Germinal center (tissue), 1 donor: ENCODE data around the gene DHCR24.

Source experiments
- DNase-seq: peaks from one replicate; pipeline ENCODE4 v3.0.0; 2012; ENCODE audit warnings: mixed read lengths, low spot score

DHCR24 gene

DNA sequence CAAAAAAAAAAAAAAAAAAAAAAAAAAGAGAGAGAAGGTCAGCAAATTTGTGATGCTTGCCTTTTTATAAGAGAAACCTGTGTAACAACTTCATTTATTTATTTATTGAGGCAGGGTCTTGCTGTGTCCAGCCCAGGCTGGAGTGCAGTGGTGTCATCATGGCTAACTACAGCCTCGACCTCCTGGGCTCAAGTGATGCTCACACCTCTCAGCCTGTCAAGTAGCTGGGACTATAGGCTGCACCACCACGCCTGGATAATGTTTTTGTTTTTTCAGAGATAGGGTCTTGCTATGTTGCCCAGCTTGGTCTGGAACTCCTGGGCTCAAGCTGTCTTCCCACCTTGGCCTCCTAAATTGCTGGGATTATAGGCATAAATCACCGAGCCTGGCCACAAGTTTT is 42.4 kb downstream of the DHCR24 start:
- no peak for DNase-seq

DNA sequence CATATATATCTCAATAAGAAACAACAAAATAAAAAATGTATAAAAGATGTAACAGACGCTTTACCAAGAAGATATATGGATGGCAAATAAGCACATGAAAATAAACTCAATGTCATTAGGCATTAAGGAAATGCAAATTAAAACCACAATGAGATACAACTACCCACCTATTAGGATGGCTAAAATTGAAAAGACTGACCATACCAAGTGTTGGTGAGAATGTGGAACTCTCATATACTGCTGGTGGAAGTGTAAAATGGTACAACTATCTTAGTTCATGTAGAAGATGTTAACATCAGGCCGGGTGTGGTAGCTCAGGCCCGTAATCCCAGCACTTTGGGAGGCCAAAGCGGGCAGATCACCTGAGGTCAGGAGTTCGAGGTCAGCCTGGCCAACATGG is 43.5 kb downstream of the DHCR24 start:
- no peak for DNase-seq

DNA sequence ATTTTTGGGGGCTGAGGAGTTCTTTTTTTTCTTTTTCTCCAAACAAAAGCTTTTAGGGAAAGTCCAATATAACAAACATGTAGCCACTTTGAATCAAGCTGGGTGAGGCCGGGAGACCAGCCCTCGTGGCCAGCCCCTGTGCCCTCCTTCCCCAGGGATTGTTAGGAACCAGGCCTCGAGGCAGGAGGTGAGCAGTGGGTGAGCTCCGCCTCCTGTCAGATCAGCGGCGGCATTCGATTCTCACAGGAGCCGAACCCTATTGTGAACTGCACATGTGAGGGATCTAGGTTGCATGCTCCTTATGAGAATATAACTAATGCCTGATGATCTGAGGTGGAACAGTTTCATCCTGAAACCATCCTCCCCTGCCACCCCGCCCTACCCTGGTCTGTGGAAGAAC is 44.0 kb downstream of the DHCR24 start:
- no peak for DNase-seq

DNA sequence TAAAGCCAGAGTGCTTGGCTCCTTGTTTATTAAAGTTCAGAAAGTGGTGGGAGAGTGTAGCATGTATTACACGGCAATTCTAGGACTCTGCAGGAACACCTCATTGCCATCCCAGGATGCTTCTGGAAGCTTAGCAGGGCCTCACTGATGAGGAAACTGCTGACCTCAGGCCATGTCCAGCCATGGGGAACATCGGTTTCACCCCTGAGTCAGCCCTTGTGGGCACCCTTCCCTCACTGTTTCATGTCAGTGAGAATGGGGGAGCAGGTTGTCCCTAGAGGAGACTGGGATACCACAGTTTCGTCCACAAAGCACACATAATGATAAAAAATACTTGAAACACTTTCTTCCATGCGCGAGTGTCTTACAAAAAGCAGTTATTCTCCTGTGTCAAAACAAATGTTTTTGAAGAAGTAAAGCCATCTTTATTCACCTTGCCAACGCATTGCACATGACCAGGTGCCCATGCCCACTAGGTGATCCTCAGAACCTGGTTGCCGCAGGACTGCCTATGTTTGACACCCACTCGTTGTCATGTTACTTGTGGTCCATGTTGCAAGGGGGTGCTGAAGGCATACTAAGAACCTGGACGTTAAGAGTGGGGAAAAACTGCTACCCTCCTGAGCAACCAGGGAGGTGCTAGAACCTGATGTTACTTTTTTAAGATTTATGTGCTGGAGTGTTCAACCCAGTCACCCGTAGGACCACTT is 44.6 kb downstream of the DHCR24 start:
- no peak for DNase-seq

DNA sequence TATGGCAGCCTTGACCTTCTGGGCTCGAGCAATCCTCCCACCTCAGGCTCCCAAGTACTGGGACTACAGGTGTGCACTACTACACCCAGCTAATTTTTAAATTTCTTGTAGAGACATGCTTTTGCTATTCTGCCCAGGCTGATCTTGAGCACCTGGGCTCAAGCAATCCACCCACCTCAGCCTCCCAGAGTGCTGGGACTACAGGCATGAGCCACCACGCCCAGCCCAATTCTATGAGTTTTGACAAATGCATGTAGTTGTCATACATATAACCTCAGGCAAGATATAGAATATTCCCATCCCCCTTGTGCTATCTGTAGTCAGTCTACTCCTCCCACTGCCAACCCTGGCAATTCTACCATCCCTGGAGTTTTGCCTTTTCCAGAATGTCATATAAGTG is 47.2 kb downstream of the DHCR24 start:
- DNase-seq, result no peak

DNA sequence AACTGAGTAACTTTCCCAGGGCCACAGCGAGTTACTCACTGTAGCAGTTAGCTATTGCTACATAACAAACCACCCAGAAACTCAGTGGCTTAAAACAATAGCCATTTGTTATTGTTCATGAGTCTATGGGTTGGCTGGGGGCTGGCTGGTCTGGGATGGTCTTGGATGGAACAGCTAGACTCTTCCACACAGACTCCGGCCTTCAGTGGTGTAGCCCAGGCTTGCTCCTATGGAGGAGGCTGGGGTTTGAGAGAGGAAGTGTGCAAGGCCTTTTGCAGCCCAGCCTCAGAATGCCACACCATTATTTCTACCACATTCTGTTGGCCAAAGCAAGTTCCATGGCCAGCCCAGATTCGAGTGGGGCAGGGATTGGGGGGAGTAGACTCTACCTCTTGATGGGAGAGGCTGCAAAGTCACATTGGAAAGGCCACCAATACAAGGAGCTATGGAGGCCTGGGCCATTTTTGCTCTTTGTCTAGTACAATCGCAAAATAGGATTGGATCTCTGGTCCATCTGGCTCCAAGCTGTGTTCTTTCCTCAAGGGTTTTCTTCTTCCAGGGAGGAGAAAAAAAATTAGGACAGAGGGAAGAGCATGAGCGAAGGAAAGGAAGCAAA is 48.3 kb downstream of the DHCR24 start:
- DNase-seq, result no peak

DNA sequence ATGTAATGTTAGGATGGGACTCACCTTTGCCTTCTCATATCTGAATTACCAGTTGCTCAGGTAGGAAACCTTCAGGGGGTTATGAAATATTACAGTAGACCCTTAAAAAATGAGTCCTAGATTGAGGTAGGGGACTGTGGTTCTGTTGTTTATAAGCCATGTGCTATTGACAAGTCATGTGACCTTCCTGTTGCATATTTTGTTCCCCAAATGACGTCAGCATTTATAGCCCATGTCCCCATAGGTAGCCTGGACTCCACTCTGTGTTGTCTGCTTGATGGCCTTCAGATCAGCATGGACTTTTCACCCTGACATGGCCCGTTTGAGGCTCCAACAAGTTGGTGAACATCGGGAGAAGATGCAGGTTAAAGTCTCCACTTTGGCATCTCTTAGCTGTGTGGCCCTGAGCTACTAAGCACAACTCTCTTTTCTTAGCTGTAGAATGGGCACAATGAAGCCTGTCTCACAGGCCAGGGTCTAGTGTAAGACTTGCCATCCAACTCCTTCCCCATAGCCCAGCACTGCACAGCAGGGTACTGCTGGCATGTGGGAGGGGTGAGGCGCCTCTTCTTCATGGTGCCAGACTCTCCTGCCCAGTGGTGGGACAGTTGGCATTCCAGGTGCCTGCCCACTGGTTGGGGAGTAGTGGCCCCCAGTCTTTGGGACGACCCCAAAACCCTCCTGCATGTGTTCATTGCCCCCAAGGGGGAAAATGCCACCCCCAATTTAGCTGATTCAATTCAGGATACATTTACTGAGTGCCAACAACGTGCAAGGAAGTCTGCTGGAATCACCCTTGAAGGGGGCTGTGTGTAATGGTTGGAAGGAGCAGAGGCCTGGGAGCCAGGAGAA is 49.8 kb downstream of the DHCR24 start:
- DNase-seq, result no peak

DNA sequence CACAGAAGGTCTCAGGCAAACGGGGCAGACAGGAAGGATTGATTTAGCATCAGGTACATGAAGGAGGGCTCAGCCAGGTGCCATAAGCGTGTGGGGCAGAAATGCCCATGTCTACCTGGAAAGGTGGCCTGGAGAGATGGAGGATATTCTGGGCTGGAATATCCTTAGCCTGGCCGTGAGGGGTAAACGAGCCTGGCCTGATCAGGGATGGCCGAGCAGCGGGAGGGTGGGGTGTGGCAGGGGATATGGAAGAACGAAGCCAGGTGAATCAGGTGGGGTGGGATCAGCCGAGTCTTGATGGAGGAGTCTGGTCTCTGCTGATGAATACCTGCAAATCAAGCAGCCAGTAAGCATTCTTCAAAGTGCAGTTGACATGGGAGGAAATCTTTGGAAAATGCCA is 50.4 kb downstream of the DHCR24 start:
- no peak for DNase-seq

DNA sequence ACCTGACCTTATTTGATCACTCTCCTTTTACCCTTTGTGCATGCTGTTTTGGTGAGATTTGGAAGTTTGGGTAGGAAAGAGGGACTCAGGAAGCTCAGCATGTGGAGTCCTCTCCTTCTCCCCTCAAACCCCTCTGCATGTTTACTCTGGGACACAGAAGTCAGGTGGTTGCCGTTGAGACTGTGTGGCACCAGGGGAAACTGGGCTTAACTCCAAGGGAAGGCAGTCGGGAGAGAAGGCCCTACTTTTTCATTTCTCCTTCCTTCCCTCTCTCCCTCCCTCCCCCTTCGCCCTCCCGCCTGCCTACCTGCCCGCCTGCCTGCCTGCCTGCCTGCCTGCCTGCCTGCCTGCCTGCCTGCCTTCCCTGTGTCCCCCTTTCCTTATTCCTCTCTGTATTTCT is 51.0 kb downstream of the DHCR24 start:
- DNase-seq, result no peak

DNA sequence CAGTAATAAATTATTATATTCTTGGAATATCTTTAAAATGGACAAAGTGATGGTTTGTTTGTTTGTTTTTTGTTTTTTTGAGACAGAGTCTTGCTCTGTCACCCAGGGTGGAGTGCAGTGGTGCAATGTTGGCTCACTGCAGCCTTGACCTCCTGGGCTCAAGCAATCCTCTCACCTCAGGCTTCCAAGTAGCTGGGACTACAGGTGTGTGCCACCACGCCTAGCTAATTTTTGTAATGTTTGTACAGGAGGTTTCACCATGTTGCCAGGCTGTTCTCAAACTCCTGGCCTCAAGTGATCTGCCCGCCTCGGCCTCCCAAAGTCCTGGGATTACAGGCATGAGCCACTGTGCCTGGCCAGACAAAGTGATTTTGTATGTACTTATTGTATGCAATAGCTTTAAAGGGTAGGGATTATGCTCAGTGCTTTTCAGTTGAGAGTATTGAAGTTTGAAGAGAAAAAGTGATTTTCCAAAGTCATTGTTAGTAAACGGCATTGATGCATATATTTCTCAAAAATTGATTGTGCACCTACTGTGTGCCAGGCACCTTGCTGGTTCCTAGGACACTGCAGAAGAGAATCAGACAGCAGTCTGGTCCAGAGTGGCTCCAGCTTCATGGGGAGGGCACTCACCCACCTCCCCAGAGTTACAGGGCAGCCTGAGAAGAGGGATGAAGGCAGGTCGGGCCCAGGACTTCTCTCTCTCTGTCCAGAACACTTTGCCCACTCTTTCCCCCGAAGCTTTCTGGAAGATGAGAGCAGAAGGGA is 51.7 kb downstream of the DHCR24 start:
- no peak for DNase-seq

DNA sequence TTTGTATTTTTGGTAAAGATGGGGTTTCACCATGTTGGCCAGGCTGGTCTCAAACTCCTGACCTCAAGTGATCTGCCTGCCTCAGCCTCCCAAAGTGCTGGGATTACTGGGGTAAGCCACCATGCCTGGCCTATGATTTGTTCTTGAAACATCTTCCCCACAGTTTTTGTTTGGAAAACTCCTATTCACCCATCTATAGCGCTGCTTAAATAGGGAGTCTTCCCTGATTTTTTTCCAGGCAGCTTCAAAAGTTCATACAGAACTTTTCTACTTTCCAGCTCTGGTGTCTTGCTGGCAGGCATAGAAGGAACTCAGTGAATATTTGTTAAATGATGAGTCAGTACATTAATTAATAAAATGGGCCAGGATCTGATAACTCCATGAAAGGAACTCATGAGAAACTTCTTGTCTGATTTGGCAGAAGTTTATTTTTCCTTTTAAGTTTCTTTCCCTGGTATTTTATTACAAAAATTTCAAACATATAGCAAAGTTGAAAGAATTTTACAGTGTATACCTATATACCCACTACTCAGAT is 52.9 kb downstream of the DHCR24 start:
- DNase-seq, result no peak

DNA sequence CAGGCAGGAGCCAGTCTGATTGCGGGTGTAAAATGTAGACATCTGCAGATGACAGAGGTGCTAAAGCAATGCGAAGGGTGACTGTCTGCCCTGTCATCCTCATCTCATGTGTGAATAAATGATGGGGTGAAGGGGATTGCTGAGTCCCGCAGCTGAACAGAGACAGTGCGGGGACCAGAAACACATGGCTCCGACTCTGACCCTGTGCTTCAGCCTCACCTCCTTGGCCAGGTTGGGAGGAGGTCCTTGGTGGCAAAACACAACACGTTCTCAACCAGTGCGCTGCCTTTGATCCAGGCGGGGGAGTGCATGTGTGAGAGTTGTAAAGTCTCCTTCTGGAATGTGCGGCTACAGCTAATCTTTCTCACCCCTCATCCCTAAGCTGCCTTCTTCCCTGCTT is 53.9 kb downstream of the DHCR24 start:
- DNase-seq, result no peak

DNA sequence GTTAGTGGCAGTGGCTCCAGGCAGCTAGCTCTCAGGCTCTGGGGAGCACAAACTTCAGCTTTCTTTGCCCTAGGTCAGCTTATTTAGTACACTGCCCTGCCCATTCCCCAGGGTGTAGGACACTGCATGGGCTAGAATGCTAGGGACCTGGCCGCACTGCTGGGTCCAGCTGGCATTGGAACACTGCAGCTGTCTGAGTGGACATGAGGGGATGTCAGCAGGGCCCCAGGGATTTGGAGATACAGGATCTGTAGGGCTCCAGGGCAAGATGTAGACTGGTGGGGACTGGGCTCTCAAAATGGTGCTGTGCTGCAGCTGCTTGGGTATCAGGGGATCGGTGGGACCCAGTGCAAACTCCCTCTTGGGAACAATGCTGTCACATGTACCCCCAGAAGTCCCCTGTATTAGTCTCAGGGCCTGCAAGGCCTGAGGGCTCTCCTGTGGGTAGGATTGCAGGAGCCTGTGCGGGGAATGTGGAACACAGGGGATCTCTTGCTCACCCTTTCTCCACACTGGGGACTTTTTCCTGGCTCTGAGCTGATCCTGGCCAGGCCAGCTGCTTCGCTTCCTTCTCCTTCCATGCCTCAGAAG is 60.7 kb downstream of the DHCR24 start:
- DNase-seq, result no peak

DNA sequence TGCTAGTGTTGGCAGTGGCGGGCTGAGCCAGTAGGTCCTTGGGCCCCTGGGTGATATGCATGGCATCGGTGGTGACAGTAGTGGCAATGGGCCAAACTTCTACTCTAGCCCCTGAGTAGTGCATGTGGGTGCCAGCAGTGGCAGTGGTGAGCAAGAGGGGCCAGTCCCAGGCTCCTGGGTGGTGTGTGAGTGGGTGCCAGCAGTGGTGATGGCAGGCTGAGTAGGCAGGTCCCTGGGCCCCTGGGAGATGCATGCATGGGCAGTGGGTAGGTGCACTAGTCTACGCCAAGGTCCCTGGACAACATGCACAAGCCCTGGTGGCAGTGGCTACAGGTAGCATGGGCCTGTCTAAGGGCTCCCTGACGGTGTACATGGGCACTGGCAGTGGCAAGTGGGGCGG is 61.3 kb downstream of the DHCR24 start:
- no peak for DNase-seq

DNA sequence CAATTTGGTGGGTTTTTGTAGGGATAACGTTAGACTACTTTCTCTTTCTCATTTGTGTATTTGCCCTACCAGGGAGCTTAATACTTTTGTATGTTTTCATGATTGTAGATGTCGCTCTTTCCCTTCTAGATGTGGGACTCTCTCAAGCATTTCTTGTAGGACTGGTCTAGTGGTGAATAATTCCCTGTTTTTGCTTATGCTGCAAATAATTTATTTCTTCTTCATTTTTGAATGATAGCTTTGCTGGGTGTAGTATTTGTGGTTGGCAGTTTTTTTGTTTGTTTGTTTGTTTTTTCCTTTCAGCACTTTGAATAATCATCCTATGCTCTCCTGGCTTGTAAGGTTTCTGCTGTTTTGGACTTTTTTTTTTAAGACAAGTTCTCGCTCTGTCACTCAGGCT is 63.3 kb downstream of the DHCR24 start:
- DNase-seq, result no peak

DNA sequence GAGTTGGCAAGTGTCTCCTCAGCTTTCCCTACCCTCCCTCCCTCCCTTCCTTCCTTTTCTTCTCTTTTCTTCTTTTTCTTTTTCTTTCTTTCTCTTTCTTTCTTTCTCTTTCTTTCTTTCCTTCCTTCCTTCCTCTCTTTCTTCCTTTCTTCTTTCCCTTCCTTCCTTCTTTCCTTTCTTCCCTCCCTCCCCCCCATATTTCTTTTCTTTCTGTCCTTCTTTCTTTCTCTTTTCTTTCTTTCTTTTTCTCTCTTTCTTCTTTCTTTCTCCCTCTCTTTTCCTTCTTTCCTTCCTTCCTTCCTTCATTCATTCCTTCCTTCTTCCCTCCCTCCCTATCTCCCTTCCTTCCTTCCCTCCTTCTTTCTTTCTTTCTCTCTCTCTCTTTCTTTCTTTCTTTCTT is 67.3 kb downstream of the DHCR24 start:
- DNase-seq, result no peak

DNA sequence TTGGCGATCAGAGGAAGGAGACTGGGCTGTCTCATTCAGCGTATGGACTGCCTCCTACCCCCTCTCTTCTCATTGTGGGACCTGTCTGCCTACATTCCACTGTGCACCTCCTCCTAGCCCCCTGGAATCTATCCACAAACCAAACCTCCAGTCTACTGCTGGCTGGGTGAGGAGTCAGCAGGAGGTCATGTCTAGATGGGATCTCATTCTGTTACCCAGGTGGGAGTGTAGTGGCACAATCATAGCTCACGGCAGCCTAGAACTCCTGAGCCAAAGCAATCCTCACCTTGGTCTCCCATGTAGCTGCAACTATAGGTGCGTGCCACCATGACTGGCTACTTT is 67.8 kb downstream of the DHCR24 start:
- DNase-seq, result no peak

DNA sequence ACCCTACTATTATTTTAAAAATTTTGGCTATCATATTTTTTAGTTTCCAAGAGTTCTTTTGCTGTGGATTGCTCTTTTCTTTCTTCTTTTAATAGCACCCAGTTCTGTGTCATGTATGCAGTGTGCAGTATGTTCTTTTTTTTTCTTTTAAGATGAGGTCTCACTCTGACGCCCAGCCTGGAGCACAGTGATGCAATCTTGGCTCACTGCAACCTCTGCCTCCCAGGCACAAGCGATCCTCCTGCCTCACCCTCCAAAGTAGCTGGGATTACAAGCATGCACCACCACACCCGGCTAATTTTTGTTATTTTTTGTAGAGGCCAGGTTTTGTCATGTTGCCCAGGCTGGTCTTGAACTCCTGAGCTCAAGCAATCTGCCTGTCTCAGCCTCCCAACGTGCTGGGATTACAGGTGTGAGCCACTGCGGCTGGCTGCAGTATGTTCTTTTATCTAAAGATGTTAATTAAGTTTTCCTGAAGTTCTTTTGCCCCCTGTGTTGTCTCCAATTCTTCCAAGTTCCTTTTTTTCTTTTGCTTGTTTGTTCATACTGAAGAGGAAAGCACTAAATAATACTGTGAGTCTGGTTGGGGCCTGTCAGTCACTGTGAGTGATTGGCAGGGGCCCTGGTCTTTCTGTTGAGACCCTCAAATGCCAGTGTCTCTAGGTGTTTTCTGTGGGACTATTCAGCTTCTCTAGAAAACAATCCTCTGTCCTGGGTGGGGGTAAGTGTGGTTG is 68.4 kb downstream of the DHCR24 start:
- DNase-seq, result no peak

DNA sequence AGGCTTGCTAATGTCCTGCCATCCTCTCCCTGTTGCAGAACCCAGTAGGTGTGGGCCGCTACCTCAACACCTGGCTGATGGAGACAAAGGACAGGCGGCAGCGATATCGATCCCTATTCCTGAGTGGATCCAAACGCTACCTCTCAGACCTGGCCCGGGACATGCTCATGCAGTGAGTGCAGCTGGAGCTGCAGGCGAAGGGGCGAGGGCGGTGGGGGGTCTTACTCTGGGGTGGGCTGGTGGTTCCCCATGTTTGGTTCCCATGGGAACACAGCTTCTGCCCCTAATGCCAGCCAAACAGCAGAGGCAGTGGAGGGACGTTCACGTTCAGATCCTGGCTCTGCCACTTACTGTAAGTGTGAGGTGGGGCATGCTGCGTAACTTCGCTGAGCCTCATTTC is 70.0 kb downstream of the DHCR24 start:
- no peak for DNase-seq

DNA sequence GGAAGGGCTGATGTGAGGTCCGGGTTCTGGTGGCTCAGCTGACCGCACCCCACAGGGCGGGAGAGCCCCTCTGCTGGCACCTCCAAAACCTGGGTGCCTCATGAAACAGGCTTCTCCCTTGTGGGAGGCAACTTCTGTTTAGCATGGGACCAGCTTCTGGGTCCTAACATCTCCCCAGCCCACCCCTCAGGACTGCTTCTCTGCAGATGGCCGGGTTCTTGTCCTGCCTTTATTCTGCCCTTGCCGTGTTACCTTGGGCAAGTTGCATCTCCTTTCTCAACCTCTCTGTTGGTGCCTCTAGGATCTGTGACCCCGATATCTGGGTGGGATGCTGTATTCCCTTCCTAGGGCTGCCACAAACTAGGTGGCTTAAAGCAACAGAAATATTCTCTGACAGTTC is 70.9 kb downstream of the DHCR24 start:
- DNase-seq, result no peak
